Posterior cingulate gyrus (tissue), 11 donors: Measurements from ENCODE around the gene ECT2L.

Experiments
- DNase-seq, 10 donors: peaks; one replicate each; pipeline versions ENCODE4 v3.0.0 to v3.0.0-alpha.2; 2020 to 2021; ENCODE audit warnings: mixed read lengths in 3 of 10
- intact Hi-C: fragments of 100-400 bp; cut with DNase I; formaldehyde crosslinking; loops from one replicate; pipeline ENCODE4 v1.15.1; 2023

The ECT2L gene

GRCh38 chr6:138847884-138848283 lies 52.0 kb downstream of the ECT2L start:
- intact Hi-C loops, result no loop called here
- no peak for DNase-seq

- intact Hi-C loops, result no loop called here
- DNase-seq, result no peak
These were observed 52.6 kb downstream of the ECT2L start for GRCh38 chr6:138848461-138848860.

GRCh38 chr6:138849791-138850190 lies 53.9 kb downstream of the ECT2L start:
- intact Hi-C loops, result no loop called here
- no peak for DNase-seq

- no peak for DNase-seq
- intact Hi-C loops, result no loop called here
These were observed 60.8 kb downstream of the ECT2L start for GRCh38 chr6:138856654-138857053.

DNA sequence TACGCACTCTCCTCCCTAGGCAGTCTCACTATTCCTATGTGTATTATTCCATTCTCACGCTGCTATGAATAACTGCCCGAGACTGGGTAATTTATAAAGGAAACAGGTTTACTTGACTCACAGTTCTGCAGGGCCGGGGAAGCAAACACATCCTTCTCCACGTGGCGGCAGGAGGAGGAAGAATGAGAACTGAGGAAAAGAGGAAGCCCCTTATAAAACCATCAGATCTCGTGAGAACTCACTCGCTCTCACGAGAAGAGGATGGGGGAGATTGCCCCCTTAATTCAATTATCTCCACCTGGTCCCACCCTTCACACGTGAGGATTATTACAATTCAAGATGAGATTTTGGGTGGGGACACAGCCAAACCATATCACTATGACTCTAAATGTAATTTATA lies 61.9 kb downstream of the ECT2L start:
- no peak for DNase-seq
- intact Hi-C loops, result no loop called here

DNA sequence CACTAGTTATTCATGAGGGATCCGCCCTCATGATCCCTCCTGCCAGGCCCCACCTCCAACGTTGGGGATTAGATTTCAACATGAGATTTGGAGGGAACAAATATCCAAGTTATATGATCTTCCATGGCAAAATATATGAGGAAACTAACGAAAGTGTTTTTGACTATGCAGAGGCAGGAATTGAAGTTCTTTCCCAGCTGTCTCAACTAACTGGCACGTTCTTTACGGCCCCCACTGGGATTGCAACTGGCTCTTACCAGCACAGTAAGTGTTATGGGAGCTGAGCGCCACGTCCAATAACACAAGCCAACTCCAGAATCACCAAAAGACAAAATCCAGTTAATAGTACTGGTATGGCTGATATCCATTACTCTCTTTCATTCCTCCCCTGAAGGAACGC lies 66.6 kb downstream of the ECT2L start:
- DNase-seq, result no peak
- intact Hi-C loops, result no loop called here

DNA sequence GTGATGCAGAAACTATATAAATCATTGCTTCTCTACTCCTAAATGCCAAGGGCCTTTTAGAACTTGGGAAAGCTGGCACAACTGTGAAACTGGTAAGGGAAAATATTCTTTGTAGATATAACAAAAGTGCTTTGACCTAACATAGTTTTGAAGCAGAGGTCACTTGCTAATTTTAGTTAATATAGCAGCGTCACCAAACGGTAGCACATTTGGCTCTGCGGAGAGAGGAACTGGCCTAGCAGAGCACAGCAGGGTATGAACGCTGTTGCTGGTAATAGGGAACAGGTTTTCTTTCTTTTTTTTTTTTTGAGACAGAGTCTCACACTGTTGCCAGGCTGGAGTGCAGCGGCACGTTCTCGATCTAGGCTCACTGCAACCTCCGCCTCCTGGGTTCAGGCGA lies 67.4 kb downstream of the ECT2L start:
- intact Hi-C loops, result no loop called here
- DNase-seq, result no peak

DNA sequence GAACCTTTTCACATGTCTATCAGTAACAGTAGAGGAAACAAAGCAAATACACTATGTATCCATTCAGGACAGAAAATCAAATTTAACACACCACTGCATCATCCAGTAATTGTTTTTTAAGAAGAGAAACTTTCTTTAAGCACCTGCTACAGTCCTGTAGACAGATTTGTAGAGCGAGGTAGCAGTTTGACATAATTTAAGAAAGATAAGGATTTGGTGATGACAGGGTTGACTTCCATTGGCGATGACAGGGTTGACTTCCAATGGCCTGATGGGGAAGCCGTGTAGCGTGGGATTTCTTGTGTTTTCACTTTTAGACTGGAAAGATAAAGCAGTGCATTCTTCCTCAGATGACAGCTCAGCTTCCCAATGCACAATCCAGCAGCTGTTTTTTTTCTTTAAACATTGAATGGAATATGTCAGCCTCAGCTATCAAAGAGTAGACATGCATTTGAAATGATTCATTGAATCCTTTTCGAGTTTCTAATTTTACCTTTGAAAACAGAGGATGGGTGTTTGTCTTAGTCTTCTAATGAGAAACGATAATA lies 68.5 kb downstream of the ECT2L start:
- intact Hi-C loops, result no loop called here
- DNase-seq, result no peak

- no peak for DNase-seq
- intact Hi-C loops, result no loop called here
These were observed 69.7 kb downstream of the ECT2L start for GRCh38 chr6:138865480-138866109.

GRCh38 chr6:138868181-138868580 lies 72.3 kb downstream of the ECT2L start:
- intact Hi-C loops, result no loop called here
- DNase-seq, result no peak

DNA sequence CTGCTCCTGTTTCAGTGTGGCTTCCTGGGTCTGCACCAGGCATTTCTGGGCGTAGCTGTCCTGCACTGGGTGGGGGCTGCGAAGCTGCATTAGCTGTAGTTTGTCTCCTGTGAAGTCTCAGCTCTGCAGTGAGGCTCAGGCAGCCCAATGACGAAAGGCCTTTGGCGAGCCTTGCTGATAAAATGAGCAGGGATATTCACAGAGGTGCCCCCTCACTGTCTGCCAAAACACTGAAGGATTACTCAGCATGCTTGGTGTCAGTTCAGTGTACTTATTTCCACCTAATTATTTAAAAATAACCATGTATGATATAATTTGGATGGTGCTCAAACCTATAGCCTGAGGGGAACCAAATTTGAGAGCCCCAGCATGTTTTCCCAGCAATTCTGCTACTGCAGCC lies 73.5 kb downstream of the ECT2L start:
- peak in 2 of 10 donors; percentile 15 to 84 for DNase-seq
- intact Hi-C loops, result no loop called here

DNA sequence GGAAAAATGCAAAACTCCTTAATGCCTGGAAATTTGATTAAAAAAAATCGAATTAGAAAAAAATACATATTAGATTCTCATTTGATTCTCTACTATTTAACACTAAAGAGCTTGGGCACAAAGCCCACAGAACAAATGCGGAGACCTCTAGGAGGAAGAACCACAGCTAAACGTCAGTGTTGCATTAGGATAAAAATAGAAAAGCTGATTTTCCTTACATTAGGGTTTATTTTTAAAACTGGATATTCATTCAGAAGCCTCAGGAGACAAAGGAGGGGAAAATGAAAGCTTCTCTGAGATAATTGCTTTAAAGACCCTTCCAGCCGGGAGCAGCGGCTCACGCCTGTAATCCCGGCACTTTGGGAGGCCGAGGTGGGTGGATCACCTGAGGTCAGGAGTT lies 77.3 kb downstream of the ECT2L start:
- no peak for DNase-seq
- intact Hi-C loops, result no loop called here

DNA sequence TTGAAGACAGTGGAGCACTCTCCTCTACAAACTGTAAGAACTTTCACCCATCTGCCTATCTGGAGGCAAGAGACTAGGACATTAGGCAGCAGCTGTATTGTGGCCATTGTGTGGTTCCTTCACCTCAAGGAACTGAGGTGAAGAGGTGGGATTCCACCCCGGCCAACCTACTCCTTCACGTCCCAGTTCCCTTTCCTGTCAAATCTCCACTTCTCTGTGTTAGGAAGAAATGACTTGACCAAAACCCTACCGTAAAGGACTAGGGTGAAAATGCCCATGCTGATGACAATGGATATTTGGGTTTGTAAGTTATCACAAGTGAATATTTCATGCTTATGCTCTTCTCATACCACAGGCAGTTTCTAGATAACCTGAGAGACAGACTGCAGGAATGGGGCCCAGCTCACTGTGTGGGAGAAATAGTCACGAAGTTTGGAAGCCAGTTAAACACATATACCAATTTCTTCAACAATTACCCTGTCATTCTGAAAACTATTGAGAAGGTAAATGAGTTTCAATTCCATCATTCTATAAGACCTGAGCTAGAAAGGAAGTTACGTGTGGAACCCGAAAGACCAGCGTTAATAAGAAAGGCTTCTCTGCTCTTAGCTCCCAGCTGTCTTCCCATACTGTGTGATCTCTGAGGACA lies 86.6 kb downstream of the ECT2L start:
- no peak for DNase-seq
- intact Hi-C loops, result no loop called here

DNA sequence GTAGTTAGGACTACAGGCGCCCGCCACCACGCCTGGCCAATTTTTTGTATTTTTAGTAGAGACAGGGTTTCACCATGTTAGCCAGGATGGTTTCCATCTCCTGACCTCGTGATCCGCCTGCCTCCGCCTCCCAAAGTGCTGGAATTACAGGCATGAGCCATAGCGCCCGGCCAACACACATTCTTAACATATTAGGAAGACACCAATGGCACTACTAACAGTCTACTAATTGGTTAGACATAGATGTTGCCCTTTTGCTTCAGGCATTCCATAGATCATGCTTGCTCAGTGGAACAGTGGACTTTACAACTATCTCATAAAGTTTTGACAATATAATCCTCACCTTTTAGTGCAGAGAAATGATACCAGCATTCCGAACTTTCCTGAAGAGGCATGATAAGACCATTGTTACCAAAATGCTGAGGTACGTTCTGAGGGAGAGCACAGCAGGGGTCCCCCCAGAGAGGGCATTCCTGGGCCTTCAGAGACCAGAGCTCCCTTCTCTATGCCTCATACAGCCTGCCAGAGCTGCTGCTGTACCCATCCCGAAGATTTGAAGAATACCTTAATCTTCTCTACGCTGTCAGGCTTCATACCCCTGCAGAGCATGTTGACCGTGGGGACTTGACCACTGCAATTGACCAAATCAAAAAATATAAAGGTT lies 89.4 kb downstream of the ECT2L start:
- DNase-seq, result no peak
- intact Hi-C loops, result no loop called here

DNA sequence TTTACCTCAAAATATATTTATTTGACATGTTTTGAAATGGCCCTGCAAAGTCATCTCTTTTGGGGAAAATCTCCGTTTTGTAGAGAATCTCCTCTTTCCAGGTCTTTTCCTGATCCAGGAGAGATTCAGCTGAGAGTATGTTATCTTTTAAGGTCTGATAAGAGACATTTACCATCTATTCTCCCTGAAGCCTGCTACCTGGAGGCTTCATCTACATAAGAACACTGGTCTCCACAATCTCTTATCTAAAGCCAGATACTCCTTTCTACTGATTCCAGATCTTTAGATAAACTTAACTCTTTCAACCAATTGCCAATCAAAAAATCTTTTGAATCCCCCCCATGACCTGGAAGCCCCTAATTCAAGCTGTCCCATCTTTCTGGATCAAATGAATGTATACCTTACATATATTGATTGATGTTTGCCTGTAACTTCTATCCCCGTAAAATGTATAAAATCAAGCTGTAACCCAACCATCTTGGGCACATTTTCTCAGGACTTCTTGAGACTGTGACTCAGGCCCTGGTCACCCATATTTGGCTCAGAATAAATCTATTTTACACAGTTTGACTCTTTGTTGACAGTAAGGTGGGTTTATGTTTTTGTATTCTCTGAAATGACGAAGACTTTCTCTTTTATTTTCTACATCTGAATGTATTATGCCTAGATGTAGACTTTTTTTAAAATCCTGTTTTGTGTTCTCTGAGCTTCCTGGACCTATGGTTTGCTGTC lies 95.5 kb downstream of the ECT2L start:
- intact Hi-C loops, result no loop called here
- DNase-seq, result no peak

GRCh38 chr6:138896104-138896756 lies 100.3 kb downstream of the ECT2L start:
- intact Hi-C loops, result no loop called here
- DNase-seq, result no peak

DNA sequence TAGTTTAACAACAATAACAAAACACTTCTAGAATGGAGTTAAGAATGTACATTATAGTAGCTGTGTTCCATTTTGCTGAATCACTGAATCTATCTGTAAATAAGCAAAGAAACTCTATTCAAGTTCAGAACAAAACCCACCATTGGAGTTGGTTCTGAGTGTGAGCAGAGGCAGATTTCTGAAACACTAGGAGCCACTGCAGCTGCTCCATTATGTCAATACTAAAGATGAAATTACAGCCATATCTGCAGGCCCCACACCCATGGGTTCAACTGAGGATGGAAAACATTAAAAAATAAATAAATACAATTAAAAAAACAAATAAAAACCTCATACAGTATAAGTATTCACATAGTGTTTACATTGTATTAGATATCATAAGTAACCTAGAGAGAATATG lies 101.1 kb downstream of the ECT2L start:
- intact Hi-C loops, result no loop called here
- DNase-seq, result no peak

GRCh38 chr6:138907167-138907566 lies 111.3 kb downstream of the ECT2L start:
- intact Hi-C loops, result no loop called here
- no peak for DNase-seq

- intact Hi-C loops, result no loop called here
- no peak for DNase-seq
These were observed 113.6 kb downstream of the ECT2L start for GRCh38 chr6:138909511-138909910.

DNA sequence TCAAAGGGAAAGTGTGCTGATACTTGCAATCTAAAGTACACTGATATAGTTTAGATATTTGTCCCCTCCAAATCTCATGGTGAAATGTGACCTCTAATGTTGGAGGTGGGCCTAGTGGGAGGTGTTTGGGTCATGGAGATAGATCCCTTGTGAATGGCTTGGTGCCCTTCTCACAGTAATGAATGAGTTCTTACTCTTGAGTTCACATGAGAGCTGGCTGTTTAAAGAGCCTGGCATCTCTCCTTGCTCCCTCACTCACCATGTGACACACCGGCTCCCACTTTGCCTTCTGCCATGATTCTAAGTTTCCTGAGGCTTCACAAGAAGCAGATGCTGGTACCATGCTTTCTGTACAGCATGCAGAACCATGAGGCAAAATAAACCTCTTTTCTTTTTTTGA lies 114.1 kb downstream of the ECT2L start:
- DNase-seq, result no peak

DNA sequence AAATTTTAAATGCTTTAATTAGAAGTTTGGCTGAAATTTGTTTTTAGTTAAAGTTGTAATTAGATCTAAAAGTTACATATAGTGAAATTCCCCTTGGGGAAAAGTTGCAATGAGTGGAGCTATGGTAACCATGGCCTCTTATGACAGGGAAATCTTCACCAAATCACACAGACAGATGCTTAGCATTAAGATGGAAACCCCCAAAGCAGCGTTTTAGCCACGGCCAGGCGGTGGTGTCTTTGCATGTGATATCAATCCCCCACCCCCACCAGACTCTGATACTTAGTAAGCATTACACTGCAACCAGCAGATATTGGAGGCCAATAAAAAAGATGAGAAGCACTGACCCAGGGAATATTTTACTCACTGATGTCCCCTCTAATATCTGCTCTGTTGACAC lies 116.4 kb downstream of the ECT2L start:
- intact Hi-C loops, result no loop called here
- no peak for DNase-seq

More for the DNA sequence above, 114.1 kb downstream of the ECT2L start:
- intact Hi-C loops, result no loop called here
